Adipocyte (in vitro differentiated cells): ENCODE results near the gene TWIST2.

ENCODE experiments used
- DNase-seq: peaks from one replicate; pipeline ENCODE4 v3.0.0-alpha.2; 2015; ENCODE audit warnings: low read depth
- H3K27me3 ChIP-seq: replicated peaks from 2 replicates; pipeline ENCODE4 v1.7.0; 2013; ENCODE audit warnings: mild to moderate bottlenecking, low read length, moderate library complexity; ENCODE audit not compliant: control insufficient read depth, insufficient read depth
- H3K36me3 ChIP-seq: 2 replicates; pipeline ENCODE4 v1.7.0; 2013; ENCODE audit warnings: low read length, mild to moderate bottlenecking, moderate library complexity; ENCODE audit not compliant: control insufficient read depth, insufficient read depth, severe bottlenecking
- H3K4me1 ChIP-seq: 2 replicates; pipeline ENCODE4 v1.7.0; 2013; ENCODE audit warnings: mild to moderate bottlenecking, low read length, moderate library complexity; ENCODE audit not compliant: control insufficient read depth, insufficient read depth
- H3K4me3 ChIP-seq: 2 replicates; pipeline ENCODE4 v1.7.0; 2013; ENCODE audit warnings: mild to moderate bottlenecking, low read length, moderate library complexity
- H3K9ac ChIP-seq: 2 replicates; pipeline ENCODE4 v1.7.0; 2013; ENCODE audit warnings: mild to moderate bottlenecking, low read length, moderate library complexity
- H3K9me3 ChIP-seq: 2 replicates; pipeline ENCODE4 v1.7.0; 2013; ENCODE audit warnings: mild to moderate bottlenecking, low read length, moderate library complexity; ENCODE audit not compliant: control insufficient read depth

TWIST2 gene

GRCh38 chr2:238916176-238916874 lies 68.4 kb downstream of the TWIST2 start:
- DNase-seq = no peak
- Histone ChIP-seq H3K36me3 (peaks cover 28% of the 10 kb centered on the region), H3K4me1 (peaks cover 14% of the 10 kb centered on the region), H3K4me3 (no peak overlapping the region), H3K9ac (no peak overlapping the region), H3K9me3 (no peaks in the 10 kb centered on the region), H3K27me3 (no peaks in the 10 kb centered on the region)

DNA sequence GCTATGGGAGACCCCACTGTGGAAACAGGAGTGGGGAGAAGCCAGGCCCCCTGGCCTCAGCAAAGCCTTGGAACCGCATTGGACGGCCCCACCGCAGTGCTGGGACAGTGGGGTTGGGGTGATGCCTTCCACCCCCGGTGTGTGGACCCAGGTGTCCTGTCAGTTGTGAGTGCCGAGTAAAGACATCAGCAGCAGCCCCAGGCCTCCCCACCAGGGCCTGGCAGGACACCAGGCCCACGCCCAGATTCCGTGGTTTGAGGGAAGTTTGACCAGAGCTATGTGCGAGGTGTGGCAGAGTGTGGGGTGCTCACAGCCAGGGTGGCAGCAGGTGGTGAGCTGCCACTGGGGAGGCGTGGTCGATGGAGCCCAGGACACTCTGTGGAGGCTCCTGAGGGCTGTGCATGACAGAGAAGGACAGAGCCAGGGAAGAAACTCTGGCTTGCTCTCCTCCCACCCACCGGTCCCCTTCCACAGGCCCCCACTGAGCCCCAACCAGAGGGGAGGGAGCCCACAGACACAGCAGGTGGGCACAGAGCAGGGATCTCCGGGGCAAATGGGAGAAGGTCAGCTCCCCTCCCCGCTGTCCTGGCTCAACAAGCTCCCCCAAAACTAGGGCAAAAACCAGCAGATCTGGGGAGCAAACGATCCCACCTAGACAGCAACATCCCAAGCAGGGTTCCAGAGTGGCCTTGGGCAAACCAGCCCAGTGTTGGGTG lies 69.1 kb downstream of the TWIST2 start:
- no peak for DNase-seq
- Histone ChIP-seq H3K36me3 (peaks cover 21% of the 10 kb centered on the region), H3K4me1 (peaks cover 14% of the 10 kb centered on the region), H3K4me3 (no peak overlapping the region), H3K27me3 (no peaks in the 10 kb centered on the region), H3K9ac (no peak overlapping the region), H3K9me3 (no peaks in the 10 kb centered on the region)

GRCh38 chr2:238919307-238919706 lies 71.4 kb downstream of the TWIST2 start:
- no peak for DNase-seq
- peaks cover 6% of the 10 kb centered on the region for H3K4me1 ChIP-seq
- H3K9me3 ChIP-seq = no peaks in the 10 kb centered on the region

DNA sequence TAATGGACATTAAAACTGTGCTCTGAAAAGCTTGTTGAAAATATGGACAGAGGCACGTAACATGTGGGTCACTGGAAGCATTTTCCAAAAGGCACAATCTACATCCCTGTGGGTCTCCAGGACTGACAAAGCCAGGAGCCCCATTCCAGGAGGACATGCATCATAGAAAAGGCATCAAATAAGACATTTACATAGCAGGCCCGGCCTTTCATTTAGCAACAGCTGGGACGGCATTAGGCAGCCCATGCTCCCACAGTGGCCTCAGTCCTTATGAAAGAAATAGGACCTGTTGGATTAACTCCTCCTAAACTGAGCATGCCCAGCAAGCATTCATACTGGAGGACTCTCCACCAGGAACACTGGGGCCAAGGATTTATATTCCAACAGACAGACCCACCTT lies 72.2 kb downstream of the TWIST2 start:
- Histone ChIP-seq H3K4me3 (no peak overlapping the region), H3K4me1 (no peaks in the 10 kb centered on the region), H3K9me3 (no peaks in the 10 kb centered on the region), H3K27me3 (no peaks in the 10 kb centered on the region), H3K9ac (no peak overlapping the region), H3K36me3 (no peaks in the 10 kb centered on the region)
- DNase-seq = no peak

More at GRCh38 chr2:238919307-238919706, 71.4 kb downstream of the TWIST2 start:
- Histone ChIP-seq H3K27me3 (no peaks in the 10 kb centered on the region), H3K4me3 (no peak overlapping the region), H3K36me3 (no peaks in the 10 kb centered on the region), H3K9ac (no peak overlapping the region)

- Histone ChIP-seq H3K9ac (no peak overlapping the region), H3K4me1 (no peaks in the 10 kb centered on the region), H3K27me3 (no peaks in the 10 kb centered on the region), H3K4me3 (no peak overlapping the region), H3K9me3 (no peaks in the 10 kb centered on the region), H3K36me3 (no peaks in the 10 kb centered on the region)
- no peak for DNase-seq
These were observed 72.7 kb downstream of the TWIST2 start for GRCh38 chr2:238920601-238921001.

DNA sequence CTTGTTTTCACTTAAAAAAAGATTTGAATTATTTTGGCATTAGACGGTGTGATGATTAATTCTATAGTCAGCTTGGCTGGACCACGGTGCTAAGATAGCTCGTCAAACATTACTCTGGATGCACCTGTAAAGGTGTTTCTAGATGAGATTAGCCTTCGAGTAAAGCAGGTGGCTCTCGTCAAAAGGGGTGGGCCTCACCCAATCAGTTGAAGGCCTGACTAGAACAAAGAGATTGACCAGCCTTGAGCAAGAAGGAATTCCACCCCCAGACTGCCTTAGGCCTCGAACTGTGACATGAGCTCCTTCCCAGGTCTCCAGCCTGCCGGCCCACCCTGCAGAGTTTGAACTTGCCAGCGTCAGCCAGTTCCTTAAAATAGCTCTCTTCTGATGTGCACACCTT lies 73.4 kb downstream of the TWIST2 start:
- H3K4me3 ChIP-seq = no peak overlapping the region
- no peak overlapping the region for H3K9ac ChIP-seq
- DNase-seq = no peak
- H3K27me3 ChIP-seq = no peaks in the 10 kb centered on the region
- H3K9me3 ChIP-seq = no peaks in the 10 kb centered on the region
- H3K4me1 ChIP-seq = no peaks in the 10 kb centered on the region
- no peaks in the 10 kb centered on the region for H3K36me3 ChIP-seq

- H3K4me3 ChIP-seq = no peak overlapping the region
- H3K9ac ChIP-seq = no peak overlapping the region
- no peak for DNase-seq
These were observed 73.9 kb downstream of the TWIST2 start for GRCh38 chr2:238921681-238922319.

GRCh38 chr2:238922435-238922834 lies 74.5 kb downstream of the TWIST2 start:
- H3K9me3 ChIP-seq = no peaks in the 10 kb centered on the region
- no peak for DNase-seq
- no peaks in the 10 kb centered on the region for H3K36me3 ChIP-seq
- no peaks in the 10 kb centered on the region for H3K27me3 ChIP-seq
- H3K4me1 ChIP-seq = no peaks in the 10 kb centered on the region
- H3K4me3 ChIP-seq = no peak overlapping the region
- H3K9ac ChIP-seq = no peak overlapping the region

More at GRCh38 chr2:238921681-238922319, 73.9 kb downstream of the TWIST2 start:
- no peaks in the 10 kb centered on the region for H3K4me1 ChIP-seq
- H3K36me3 ChIP-seq = no peaks in the 10 kb centered on the region
- H3K9me3 ChIP-seq = no peaks in the 10 kb centered on the region
- no peaks in the 10 kb centered on the region for H3K27me3 ChIP-seq

GRCh38 chr2:238924032-238924431 lies 76.1 kb downstream of the TWIST2 start:
- no peaks in the 10 kb centered on the region for H3K27me3 ChIP-seq
- H3K9ac ChIP-seq = no peak overlapping the region
- no peaks in the 10 kb centered on the region for H3K36me3 ChIP-seq
- DNase-seq = no peak
- H3K4me1 ChIP-seq = peaks cover 3% of the 10 kb centered on the region
- H3K9me3 ChIP-seq = no peaks in the 10 kb centered on the region
- no peak overlapping the region for H3K4me3 ChIP-seq

DNA sequence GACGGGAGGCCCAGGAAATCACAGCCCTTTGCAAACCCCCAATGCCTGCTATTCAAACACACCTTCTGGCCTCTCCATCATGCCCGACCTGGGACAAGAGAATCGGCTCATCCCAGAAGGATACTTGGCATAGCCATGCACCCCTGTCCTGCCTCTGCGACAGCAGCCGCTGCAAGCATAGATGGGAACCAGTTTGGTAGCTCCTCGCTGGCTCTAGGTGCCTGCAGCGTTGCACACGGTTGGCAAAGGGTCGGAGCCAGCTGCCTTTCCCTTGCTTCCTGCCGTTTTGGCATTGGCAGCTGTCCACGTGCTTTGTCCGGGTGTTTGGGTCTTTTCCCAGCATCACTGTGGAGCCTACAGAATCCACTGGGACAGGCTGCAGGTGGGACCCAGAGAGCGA lies 76.9 kb downstream of the TWIST2 start:
- H3K27me3 ChIP-seq = no peaks in the 10 kb centered on the region
- H3K36me3 ChIP-seq = no peaks in the 10 kb centered on the region
- no peaks in the 10 kb centered on the region for H3K9me3 ChIP-seq
- peaks cover 10% of the 10 kb centered on the region for H3K4me1 ChIP-seq
- no peak overlapping the region for H3K9ac ChIP-seq
- H3K4me3 ChIP-seq = no peak overlapping the region
- DNase-seq = no peak

DNA sequence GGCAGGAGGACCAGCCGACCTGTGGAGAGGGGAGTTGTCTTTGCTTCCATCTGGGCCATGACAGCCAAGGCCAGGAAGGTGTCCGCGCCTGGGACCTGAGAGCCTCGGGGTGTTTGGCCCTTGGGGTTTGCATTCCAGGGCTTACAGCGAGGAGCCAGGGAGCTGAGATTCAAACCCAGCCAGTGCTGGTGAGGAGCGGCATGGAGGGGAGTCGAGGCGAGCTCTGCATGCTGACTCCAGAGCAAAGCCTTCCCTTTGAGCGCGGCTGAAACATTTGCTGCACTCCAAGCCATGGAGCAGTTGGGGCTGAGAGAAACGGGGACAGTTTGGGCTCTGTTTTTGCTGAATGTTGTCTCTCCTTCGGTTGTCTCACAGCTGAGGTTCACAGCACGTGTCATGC lies 77.4 kb downstream of the TWIST2 start:
- DNase-seq = no peak
- Histone ChIP-seq H3K4me1 (peaks cover 15% of the 10 kb centered on the region), H3K27me3 (no peaks in the 10 kb centered on the region), H3K9me3 (no peaks in the 10 kb centered on the region), H3K36me3 (no peaks in the 10 kb centered on the region), H3K9ac (no peak overlapping the region), H3K4me3 (no peak overlapping the region)
